H1 (cell line): ENCODE results near the gene EIPR1. TPM values are rescaled to one million over a fixed set of nuclear protein-coding genes. Genes with fewer than 3 reads are reported as not detected.

ENCODE experiments used
- GABPA ChIP-seq: IDR thresholded peaks from 2 replicates; pipeline ENCODE4 v1.6.1; 2011; ENCODE audit warnings: mild to moderate bottlenecking, low read length, moderate library complexity, borderline replicate concordance; ENCODE audit not compliant: insufficient read depth
- SIX5 ChIP-seq: IDR thresholded peaks from 2 replicates; pipeline ENCODE4 v1.6.1; 2011; ENCODE audit warnings: mild to moderate bottlenecking, low read depth, low read length
- polyA plus RNA-seq, 7 experiments: library from polyadenylated mRNA; depleted of rRNA in 3 of 7; stranded (reverse) in 5 of 7; unstranded in 2 of 7; fragments of >200 nt in 5 of 7; fragments of 200-250 nt in 2 of 7; gene quantifications; 1 replicate in 5 of 7; 2 replicates in 1 of 7; 4 replicates in 1 of 7; pipeline versions ENCODE4 v1.2.1 to v1.2.3, GENCODE V29; 2011 to 2013; ENCODE audit warnings: missing spikeins in 2 of 7, mixed read lengths in 2 of 7
- total RNA-seq: library from RNA; stranded (reverse); fragmentation: NEBNext Ultra II Directional; extraction: Animal tissue kit (Norgen Biotek cat#: 25700); gene quantifications from 2 replicates; pipeline ENCODE4 v1.2.1, GENCODE V29; 2021

EIPR1 gene
- total and polyA plus RNA-seq, 2 of the 8 experiments (the other 6 are each of a cell fraction or from before 2014, with no cell fraction given), result 26.3 to 56.4 TPM

DNA sequence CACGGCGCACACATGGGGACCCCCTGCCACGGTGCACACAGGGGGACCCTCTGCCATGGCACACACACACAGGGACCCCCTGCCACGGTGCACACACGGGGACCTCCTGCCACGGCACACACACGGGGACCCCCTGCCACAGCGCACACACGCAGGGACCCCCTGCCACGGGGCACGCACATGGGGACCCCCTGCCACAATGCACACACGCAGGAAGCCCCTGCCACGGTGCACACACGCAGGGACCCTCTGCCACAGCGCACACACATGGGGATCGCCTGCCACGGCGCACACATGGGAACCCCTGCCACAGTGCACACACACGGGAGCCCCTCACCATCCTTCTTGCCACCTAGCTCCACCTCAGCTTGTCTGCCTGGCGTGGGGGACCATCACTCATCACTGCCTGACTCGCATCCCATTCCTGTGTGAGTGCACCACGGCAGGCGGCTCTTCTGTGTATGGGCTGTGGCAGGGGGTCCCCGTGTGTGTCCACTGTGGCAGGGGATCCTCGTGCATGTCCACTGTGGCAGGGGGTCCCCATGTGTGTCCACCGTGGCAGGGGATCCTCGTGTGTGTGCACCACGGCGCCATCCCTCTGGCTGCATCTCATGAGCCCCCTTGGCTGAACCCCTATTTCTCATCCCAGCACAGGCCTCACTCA lies 206.7 kb downstream of the EIPR1 start (continued):
- no peak for TF ChIP-seq GABPA
- TF ChIP-seq SIX5, result no peak
